Ovary (tissue), 3 donors: ENCODE results near the gene RAB11FIP2.

Source experiments
- CTCF ChIP-seq, 3 donors: fragments of 450-650 bp in 2 of 3; fragments of 200-600 bp in 1 of 3; IDR thresholded peaks; one replicate each; pipeline versions ENCODE4 v1.5.1 to v1.8.0; 2016 to 2022; ENCODE audit warnings: antibody characterized with exemption in 3 of 3, mild to moderate bottlenecking in 1 of 3
- EP300 ChIP-seq: sonication (generic); formaldehyde crosslinking; IDR thresholded peaks from one replicate; pipeline ENCODE4 v1.6.1; 2017; ENCODE audit warnings: antibody characterized with exemption
- POLR2A ChIP-seq: fragments of 450-650 bp; IDR thresholded peaks from one replicate; pipeline ENCODE4 v1.6.1; 2017; ENCODE audit warnings: antibody characterized with exemption, mild to moderate bottlenecking, moderate library complexity
- donor health status: DM: no; HTN: no; CAD: no.

- TF ChIP-seq EP300 (no peak), CTCF (IDR thresholded peaks at IDR 0.05) (no peak), POLR2A (no peak)
These were observed 19.8 kb downstream of the RAB11FIP2 start for GRCh38 chr10:118026936-118027335.
